ENCODE data around the gene GLRA2.

The GLRA2 gene

GRCh38 chrX:14712096-14712495 is 182.8 kb downstream of the GLRA2 start:
- no peak for DNase-seq

DNA sequence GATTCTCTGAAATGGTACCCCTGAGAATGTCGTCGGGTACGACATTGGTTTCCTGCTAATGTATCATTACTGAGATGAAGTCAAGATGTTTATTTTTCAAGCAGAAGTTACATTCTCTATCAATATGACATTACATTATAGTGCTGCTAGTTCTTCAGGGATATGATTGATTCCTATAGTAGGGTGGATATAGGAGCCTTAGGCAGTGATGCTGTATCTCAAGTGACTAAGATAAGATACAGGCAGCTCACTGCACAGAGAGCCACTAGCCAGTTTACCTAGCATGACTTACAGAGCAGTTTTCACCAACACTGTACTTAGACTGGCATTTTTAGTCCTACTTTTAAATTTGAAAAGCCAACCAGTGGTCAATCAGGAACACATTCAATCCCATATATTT is 188.6 kb downstream of the GLRA2 start:
- DNase-seq: no peak

DNA sequence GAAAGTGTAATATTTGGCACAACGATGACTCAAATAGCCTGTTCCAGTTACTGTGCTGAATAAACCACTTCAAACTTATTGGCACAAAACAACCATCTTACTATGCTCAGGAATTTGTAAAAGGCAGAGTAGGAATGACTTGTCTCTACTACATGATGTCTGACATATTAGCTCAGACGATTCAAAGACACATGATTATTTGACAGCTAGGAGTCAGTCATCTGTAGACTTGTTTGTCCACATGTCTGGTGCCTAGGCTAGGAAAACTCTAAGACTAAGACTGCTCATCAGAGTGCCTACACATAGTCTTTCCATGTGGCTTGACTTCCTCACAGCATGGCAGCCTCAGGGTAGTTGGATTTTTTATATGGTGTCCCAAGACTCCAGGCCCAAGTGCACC is 189.1 kb downstream of the GLRA2 start:
- DNase-seq: no peak

DNA sequence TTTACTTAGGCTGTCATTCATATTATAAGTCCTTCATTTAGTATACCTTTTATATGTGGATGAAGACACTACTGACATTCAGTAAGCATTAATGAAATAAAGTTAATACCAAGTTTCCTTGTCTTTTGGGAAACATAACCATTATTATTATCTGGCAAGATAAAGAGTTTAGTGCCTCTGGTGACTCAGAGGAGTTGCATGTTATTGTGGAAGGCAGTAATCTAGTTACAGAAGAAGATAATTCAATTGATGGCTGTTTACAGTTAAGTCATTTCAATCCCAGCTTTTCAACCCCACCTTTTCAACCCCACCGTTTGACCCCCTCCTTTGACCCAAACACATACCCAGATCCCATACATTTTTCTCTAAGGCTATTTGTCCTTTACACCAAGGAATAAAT is 199.7 kb downstream of the GLRA2 start:
- DNase-seq: no peak

DNA sequence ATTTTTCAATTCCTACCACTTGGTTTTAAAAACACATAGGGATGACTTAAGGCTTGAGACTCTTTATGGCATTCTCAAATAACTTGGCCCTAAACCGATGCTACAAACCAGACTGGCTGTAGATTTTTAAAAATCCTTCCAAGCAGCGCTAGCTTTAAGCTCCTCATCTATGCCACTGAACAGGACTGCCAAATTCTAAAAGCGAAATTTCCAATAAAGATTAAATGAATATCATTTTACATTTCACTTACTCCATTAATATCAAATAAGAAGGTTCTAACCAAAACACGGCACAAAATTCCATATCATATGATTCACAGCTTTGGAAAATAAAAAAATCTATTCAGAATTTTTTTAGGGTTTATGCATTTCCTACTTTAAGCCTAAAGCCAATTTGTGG is 209.3 kb downstream of the GLRA2 start:
- DNase-seq: no peak

DNA sequence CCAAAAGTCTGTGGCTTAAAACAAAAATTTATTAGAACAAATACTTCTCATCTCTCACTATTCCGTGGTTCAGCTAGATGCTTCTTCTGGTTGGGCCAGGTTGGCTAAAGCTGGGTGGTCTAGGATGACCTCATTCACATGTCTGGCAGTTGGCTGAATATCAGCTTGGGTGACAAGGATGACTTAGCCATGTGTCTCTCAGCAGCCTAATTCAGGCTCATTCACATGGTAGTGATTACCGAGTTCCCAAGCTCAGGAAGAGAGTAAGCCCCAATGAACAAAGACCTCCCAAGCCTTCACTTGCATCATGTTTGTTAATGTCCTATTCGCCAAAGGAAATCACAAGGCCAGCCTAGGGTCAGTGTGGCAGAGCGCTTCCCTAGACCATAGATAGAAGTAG is 224.1 kb downstream of the GLRA2 start:
- no peak for DNase-seq

GRCh38 chrX:14758029-14758491 is 228.7 kb downstream of the GLRA2 start:
- no peak for DNase-seq

DNA sequence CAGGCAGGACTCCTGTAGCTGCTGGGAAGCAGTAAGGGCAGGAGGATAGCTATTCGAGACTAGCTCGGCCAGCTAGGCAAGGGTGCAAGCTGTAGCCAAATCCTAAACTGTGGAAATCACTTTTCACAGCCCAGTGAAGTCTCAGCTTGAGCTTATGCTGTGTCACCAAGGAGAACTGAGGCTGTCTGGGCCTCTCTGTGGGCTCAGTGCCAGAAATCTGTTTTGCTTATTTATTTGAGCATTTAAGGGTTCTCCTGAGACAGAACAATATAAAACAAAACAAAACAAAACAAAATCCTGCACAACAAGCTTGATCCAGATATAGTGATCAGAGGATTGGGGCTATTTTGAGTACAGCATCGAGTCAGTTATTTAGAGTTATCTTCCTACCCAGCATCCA is 246.1 kb downstream of the GLRA2 start:
- DNase-seq: no peak

- DNase-seq: no peak
Observed at GRCh38 chrX:14776901-14777300, 247.6 kb downstream of the GLRA2 start.

DNA sequence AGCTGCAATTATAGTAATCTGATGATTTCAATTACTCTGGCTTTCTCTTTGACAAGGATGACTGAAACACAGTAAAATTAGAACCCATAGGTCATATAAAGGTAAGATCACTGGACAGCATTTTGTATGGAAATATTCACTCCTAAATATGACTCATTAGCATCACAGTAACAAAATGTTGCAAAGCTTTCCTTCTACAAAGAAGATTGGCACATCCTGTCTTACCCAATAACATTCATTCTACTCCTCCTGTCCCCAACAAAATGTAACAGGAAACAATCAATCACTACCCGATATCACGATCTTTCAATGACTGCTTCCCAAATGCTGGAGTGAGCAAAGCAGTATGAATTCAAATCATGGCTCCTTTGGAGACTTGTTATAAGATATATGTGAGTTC is 248.2 kb downstream of the GLRA2 start:
- no peak for DNase-seq

- no peak for DNase-seq
Observed at GRCh38 chrX:14779580-14779979, 250.2 kb downstream of the GLRA2 start.

Data from activated CD4-positive, alpha-beta T cell treated with anti-CD3 and anti-CD28 coated beads for 4 hours (primary cell).